WERI-Rb-1 (cell line): ENCODE data around the gene C1QL1.

Experiments
- DNase-seq: peaks from one replicate; pipeline ENCODE4 v3.0.0-alpha.2; 2020
- H3K27ac ChIP-seq: fragments of 250-450 bp; sonication (Bioruptor Pico); 2 replicates; pipeline ENCODE4 v1.5.1; 2020; ENCODE audit warnings: mild to moderate bottlenecking, moderate library complexity
- H3K27me3 ChIP-seq: fragments of 250-450 bp; sonication (Bioruptor Pico); 2 replicates; pipeline ENCODE4 v1.5.1; 2021; ENCODE audit warnings: mild to moderate bottlenecking, low read depth, moderate library complexity; ENCODE audit not compliant: insufficient read depth, severe bottlenecking
- H3K36me3 ChIP-seq: fragments of 250-450 bp; sonication (Bioruptor Pico); 2 replicates; pipeline ENCODE4 v1.5.1; 2020; ENCODE audit warnings: mild to moderate bottlenecking, moderate library complexity
- H3K4me3 ChIP-seq: 2 replicates; pipeline ENCODE4 v1.5.1; 2011; ENCODE audit warnings: low read depth, mild to moderate bottlenecking, control low read depth, low read length
- H3K9me3 ChIP-seq: fragments of 250-450 bp; sonication (Bioruptor Pico); 2 replicates; pipeline ENCODE4 v1.5.1; 2021; ENCODE audit warnings: mild to moderate bottlenecking, moderate library complexity; ENCODE audit not compliant: severe bottlenecking
- CTCF ChIP-seq: IDR thresholded peaks from 2 replicates; pipeline ENCODE4 v1.5.1; 2011; ENCODE audit warnings: low read depth, mild to moderate bottlenecking, control low read depth, inconsistent platforms, low read length

The C1QL1 gene

GRCh38 chr17:45009676-45010467 is 41.8 kb upstream of the C1QL1 start:
- H3K4me3 ChIP-seq, result no peak overlapping the region
- H3K27me3 ChIP-seq, result no peaks in the 10 kb centered on the region
- no peak overlapping the region for H3K27ac ChIP-seq
- no peak for TF ChIP-seq CTCF
- H3K36me3 ChIP-seq, result no peaks in the 10 kb centered on the region
- H3K9me3 ChIP-seq, result no peaks in the 10 kb centered on the region
- DNase-seq, result no peak

DNA sequence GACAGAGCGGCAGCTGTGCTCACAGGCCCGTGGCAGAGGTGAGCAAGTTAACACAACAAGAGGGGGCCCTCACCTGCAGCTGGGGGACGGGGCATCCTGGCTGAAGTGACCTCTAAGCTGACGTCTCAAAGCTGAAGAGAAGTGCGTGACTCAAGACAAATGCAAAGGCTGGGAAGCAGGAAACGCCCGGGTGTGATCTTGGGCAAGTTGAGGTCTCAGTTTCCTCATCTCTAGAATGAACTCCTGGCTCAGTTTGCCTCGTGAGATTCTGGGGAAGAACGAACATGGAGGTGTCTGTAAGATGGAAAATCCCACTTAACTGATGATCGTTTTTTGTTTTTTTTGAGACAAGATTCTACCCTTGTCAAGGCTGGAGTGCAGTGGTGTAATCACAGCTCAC is 40.1 kb upstream of the C1QL1 start:
- no peaks in the 10 kb centered on the region for H3K36me3 ChIP-seq
- H3K27ac ChIP-seq, result peak overlapping the region; percentile 23; the same call in 1 of the 2 replicates
- no peak for DNase-seq
- H3K9me3 ChIP-seq, result no peaks in the 10 kb centered on the region
- H3K27me3 ChIP-seq, result no peaks in the 10 kb centered on the region
- H3K4me3 ChIP-seq, result no peak overlapping the region
- TF ChIP-seq CTCF, result no peak

- DNase-seq, result peak; percentile 86
- peak overlapping the region; percentile 17 for H3K4me3 ChIP-seq
- H3K9me3 ChIP-seq, result no peaks in the 10 kb centered on the region
- H3K27ac ChIP-seq, result peak overlapping the region; percentile 71
- no peaks in the 10 kb centered on the region for H3K36me3 ChIP-seq
- H3K27me3 ChIP-seq, result no peaks in the 10 kb centered on the region
- peak; percentile 41 for TF ChIP-seq CTCF
Measured at GRCh38 chr17:45006927-45007461, 38.9 kb upstream of the C1QL1 start.

DNA sequence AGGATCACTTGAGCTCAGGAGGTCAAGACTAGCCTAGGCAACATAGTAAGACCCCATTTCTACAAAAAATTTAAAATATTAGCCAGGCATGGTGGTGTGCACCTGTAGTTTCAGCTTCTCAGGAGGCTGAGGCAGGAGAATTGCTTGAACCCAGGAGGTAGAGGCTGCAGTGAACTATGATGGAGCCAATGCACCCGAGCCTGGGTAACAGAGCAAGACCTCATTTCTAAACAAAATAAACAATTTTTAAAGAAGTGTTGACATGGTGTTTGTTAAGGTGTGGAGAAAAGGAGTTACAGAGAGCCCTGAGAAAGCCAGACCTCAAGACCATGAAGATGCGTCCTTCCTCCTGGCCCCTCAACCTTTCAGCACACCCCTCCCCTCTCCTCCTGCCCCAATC is 37.6 kb upstream of the C1QL1 start:
- TF ChIP-seq CTCF, result no peak
- Histone ChIP-seq H3K4me3 (no peak overlapping the region), H3K27ac (peak overlapping the region; percentile 83), H3K27me3 (no peaks in the 10 kb centered on the region), H3K9me3 (no peaks in the 10 kb centered on the region), H3K36me3 (no peaks in the 10 kb centered on the region)
- no peak for DNase-seq

GRCh38 chr17:45004388-45004787 is 36.3 kb upstream of the C1QL1 start:
- H3K9me3 ChIP-seq, result peaks cover 4% of the 10 kb centered on the region
- DNase-seq, result no peak
- no peaks in the 10 kb centered on the region for H3K36me3 ChIP-seq
- H3K27me3 ChIP-seq, result no peaks in the 10 kb centered on the region
- TF ChIP-seq CTCF, result no peak
- peak overlapping the region; percentile 41 for H3K27ac ChIP-seq
- no peak overlapping the region for H3K4me3 ChIP-seq

GRCh38 chr17:45003877-45004276 is 35.8 kb upstream of the C1QL1 start:
- no peaks in the 10 kb centered on the region for H3K27me3 ChIP-seq
- H3K36me3 ChIP-seq, result no peaks in the 10 kb centered on the region
- peaks cover 6% of the 10 kb centered on the region for H3K9me3 ChIP-seq
- H3K4me3 ChIP-seq, result no peak overlapping the region
- TF ChIP-seq CTCF, result no peak
- DNase-seq, result no peak
- H3K27ac ChIP-seq, result peak overlapping the region; percentile 41
